Vagina (tissue), 2 donors: Measurements from ENCODE around the gene CADM2.

Source experiments
- POLR2A ChIP-seq, 2 donors: fragments of 450-650 bp; IDR thresholded peaks; one replicate each; pipeline ENCODE4 v1.6.1; 2017; ENCODE audit warnings: antibody characterized with exemption in 2 of 2, mild to moderate bottlenecking in 2 of 2, moderate library complexity in 2 of 2
- POLR2AphosphoS5 ChIP-seq, 2 donors: sonication (generic); formaldehyde crosslinking; IDR thresholded peaks; one replicate each; pipeline ENCODE4 v1.9.0; 2017; ENCODE audit warnings: antibody characterized with exemption in 2 of 2, mild to moderate bottlenecking in 2 of 2, low read depth in 1 of 2; ENCODE audit not compliant: insufficient read depth in 1 of 2
- TF ChIP-seq, protein P1 (sequence below), 3 experiments: fragments of 450-650 bp in 2 of 3; fragments of 200-600 bp in 1 of 3; sonication (generic) in 1 of 3; IDR thresholded peaks; one replicate each; pipeline ENCODE4 v1.5.1; 2017 to 2019; ENCODE audit warnings: antibody characterized with exemption in 3 of 3, mild to moderate bottlenecking in 2 of 3, moderate library complexity in 2 of 3

DNA sequence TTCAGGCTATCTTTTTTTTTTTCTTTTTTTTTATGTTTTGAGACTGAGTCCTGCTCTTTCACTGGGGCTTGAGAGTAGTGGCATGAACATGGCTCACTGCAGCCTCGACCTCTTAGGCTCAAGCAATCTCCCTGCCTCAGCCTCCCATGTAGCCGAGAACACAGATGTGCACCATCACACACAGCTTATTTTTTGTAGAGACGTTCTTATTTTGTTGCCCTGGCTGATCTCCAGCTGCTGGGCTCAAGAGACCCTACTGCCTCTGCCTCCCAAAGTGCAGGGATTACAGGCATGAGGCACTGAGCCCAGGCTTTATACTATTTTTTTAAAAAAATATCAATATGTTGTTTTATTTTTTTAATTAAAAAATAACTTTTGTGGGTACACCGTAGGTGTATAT, 467.3 kb downstream of the CADM2 start:
- TF ChIP-seq, protein P1, sequence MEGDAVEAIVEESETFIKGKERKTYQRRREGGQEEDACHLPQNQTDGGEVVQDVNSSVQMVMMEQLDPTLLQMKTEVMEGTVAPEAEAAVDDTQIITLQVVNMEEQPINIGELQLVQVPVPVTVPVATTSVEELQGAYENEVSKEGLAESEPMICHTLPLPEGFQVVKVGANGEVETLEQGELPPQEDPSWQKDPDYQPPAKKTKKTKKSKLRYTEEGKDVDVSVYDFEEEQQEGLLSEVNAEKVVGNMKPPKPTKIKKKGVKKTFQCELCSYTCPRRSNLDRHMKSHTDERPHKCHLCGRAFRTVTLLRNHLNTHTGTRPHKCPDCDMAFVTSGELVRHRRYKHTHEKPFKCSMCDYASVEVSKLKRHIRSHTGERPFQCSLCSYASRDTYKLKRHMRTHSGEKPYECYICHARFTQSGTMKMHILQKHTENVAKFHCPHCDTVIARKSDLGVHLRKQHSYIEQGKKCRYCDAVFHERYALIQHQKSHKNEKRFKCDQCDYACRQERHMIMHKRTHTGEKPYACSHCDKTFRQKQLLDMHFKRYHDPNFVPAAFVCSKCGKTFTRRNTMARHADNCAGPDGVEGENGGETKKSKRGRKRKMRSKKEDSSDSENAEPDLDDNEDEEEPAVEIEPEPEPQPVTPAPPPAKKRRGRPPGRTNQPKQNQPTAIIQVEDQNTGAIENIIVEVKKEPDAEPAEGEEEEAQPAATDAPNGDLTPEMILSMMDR (IDR thresholded peaks at IDR 0.05), result no peak
- TF ChIP-seq POLR2A (IDR thresholded peaks at IDR 0.05) (no peak), POLR2AphosphoS5 (IDR thresholded peaks at IDR 0.05; ENCODE audit: insufficient read depth in 1 of 2, low read depth in 1 of 2) (no peak)
